ENCODE data around the gene ARHGEF16. TPM values are rescaled to one million over a fixed set of nuclear protein-coding genes. Genes with fewer than 3 reads are reported as not detected.

Gene ARHGEF16
- total RNA-seq, 1 experiment from 2014 or later = 25.1 TPM

DNA sequence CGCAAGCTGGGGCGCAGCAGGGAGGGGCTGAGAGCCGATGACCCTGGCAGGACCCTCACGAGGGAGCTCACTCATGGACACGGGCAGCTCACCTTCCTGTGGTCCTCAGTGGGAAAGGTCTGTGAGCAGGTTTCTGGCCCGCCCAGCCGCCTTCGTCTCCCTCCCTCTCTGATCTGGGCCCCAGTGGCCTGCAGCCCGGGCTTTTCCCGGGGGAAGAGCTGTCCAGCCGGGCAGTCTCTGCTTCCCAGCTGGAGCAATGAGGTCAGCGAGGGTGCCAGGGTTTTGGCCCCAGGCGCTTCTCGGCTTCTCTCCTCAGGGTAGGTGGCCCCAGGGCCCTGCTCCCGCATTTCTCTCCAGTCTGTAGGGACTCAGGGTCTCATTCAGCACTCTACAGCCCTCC lies 22.2 kb upstream of the ARHGEF16 start:
- POLR2A ChIA-PET (ENCODE audit: unreplicated experiment) = no interaction called here
- TF ChIP-seq EZH2 (IDR thresholded peaks at IDR 0.05; ENCODE audit: low read depth) = no peak
- TF ChIP-seq, protein P1, sequence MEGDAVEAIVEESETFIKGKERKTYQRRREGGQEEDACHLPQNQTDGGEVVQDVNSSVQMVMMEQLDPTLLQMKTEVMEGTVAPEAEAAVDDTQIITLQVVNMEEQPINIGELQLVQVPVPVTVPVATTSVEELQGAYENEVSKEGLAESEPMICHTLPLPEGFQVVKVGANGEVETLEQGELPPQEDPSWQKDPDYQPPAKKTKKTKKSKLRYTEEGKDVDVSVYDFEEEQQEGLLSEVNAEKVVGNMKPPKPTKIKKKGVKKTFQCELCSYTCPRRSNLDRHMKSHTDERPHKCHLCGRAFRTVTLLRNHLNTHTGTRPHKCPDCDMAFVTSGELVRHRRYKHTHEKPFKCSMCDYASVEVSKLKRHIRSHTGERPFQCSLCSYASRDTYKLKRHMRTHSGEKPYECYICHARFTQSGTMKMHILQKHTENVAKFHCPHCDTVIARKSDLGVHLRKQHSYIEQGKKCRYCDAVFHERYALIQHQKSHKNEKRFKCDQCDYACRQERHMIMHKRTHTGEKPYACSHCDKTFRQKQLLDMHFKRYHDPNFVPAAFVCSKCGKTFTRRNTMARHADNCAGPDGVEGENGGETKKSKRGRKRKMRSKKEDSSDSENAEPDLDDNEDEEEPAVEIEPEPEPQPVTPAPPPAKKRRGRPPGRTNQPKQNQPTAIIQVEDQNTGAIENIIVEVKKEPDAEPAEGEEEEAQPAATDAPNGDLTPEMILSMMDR (conservative IDR thresholded peaks at IDR 0.05) = no peak

DNA sequence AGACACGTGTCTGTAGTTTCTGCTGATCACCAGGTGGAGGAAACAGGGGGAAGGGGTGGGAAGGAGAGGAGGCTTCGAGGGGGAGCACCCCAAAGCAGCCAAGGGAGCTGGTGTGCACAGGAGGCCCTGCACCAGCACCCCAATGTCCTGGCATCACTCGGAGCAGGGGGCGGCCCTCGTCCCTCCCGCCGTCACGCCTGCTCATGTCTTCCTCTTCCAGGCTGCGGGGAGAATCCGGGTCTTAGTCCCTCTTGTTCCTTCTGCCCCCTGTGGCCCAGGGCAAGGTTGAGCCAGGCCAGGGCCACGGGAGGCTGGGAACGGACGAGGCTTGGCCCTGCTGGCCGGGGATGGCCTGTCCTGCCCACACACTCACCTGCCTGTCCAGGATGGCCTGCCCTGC lies 21.4 kb upstream of the ARHGEF16 start:
- H4K20me1 ChIP-seq (ENCODE audit: insufficient read depth) = 0 out of 2 replicates have a peak, but pooled peaks cover 3% of the 10 kb centered on the region
- no peaks in the 10 kb centered on the region for H3K36me3 ChIP-seq (ENCODE audit: low read depth)
- no peaks in the 10 kb centered on the region for H3K4me1 ChIP-seq (replicated peaks; ENCODE audit: insufficient read depth)
- ChIA-PET POLR2A (ENCODE audit: unreplicated experiment) (no interaction called here), CTCF (no interaction called here)
- H3K27me3 ChIP-seq (ENCODE audit: insufficient read depth, low read depth) = peaks cover 90% of the 10 kb centered on the region
- H3K79me2 ChIP-seq (ENCODE audit: low read depth) = no peaks in the 10 kb centered on the region
- no peak overlapping the region for H3K4me3 ChIP-seq
- H3K9me3 ChIP-seq (ENCODE audit: insufficient read depth, low read depth) = no peaks in the 10 kb centered on the region
- no TSS peak for BruUV-seq (replicated peaks)
- TF ChIP-seq, protein P1 (conservative IDR thresholded peaks at IDR 0.05) = no peak
- no peak for TF ChIP-seq EZH2 (IDR thresholded peaks at IDR 0.05; ENCODE audit: low read depth)
- H3F3A ChIP-seq (ENCODE audit: insufficient read depth, low read depth) = 0 out of 2 replicates have a peak, but pooled peaks cover 3% of the 10 kb centered on the region
- H3K27ac ChIP-seq = no peak overlapping the region
- intact Hi-C loops (cut with micrococcal nuclease; ENCODE audit: unreplicated experiment) = no loop called here
- DNase-seq = no peak
- no peak overlapping the region for H3K4me2 ChIP-seq
- no peak overlapping the region for H2AFZ ChIP-seq
- no peaks in the 10 kb centered on the region for H3K9me2 ChIP-seq (ENCODE audit: insufficient read depth)

More for the DNA sequence above, 22.2 kb upstream of the ARHGEF16 start:
- H3K4me3 ChIP-seq = no peak overlapping the region
- H3K27ac ChIP-seq = no peak overlapping the region
- peaks cover 93% of the 10 kb centered on the region for H3K27me3 ChIP-seq (ENCODE audit: insufficient read depth, low read depth)
- no peaks in the 10 kb centered on the region for H3K79me2 ChIP-seq (ENCODE audit: low read depth)
- no peaks in the 10 kb centered on the region for H3K9me3 ChIP-seq (ENCODE audit: insufficient read depth, low read depth)
- intact Hi-C loops (cut with micrococcal nuclease; ENCODE audit: unreplicated experiment) = no loop called here
- no peaks in the 10 kb centered on the region for H3K9me2 ChIP-seq (ENCODE audit: insufficient read depth)
- CTCF ChIA-PET = no interaction called here
- H4K20me1 ChIP-seq (ENCODE audit: insufficient read depth) = 0 out of 2 replicates have a peak, but pooled peaks cover 3% of the 10 kb centered on the region
- H3K4me2 ChIP-seq = no peak overlapping the region
- BruUV-seq (replicated peaks) = no TSS peak
- H2AFZ ChIP-seq = no peak overlapping the region
- H3F3A ChIP-seq (ENCODE audit: insufficient read depth, low read depth) = 0 out of 2 replicates have a peak, but pooled peaks cover 3% of the 10 kb centered on the region
- DNase-seq = no peak
- no peaks in the 10 kb centered on the region for H3K36me3 ChIP-seq (ENCODE audit: low read depth)
- H3K4me1 ChIP-seq (replicated peaks; ENCODE audit: insufficient read depth) = no peaks in the 10 kb centered on the region

DNA sequence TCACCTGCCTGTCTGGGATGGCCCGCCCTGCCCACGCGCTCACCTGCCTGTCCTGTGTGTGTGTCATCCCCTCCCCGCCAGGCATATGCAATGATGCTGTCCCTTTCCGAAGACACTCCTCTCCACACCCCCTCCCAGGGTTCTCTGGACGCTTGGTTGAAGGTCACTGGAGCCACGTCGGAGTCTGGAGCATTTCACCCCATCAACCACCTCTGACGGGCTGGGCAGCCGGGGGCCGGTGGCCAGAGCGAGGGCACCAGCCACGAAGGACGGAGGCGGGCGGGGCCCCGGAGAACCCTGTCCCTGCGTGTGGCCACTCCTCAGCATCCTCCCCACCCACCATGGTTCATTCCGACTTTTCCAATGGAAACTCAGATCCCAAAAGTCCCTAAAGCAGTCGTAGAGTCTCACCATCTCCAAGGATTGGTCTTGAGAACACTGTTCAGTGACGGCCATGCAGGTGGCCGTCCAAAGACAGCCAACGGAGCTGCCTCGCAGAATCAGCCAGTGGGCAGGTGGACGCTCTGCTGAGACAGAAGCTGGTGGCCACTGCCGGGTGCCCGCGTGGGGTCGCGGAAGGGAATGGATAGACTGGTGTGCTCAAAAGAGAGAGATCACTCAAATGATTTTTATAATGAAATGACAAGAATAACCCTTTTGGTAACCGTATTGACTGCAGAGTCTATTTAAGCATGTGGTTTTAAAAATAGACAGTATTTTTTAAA lies 20.7 kb upstream of the ARHGEF16 start:
- Histone ChIP-seq H3F3A (ENCODE audit: insufficient read depth, low read depth) (0 out of 2 replicates have a peak, but pooled peaks cover 3% of the 10 kb centered on the region), H4K20me1 (ENCODE audit: insufficient read depth) (0 out of 2 replicates have a peak, but pooled peaks cover 3% of the 10 kb centered on the region), H3K27ac (no peak overlapping the region), H3K4me3 (no peak overlapping the region), H3K36me3 (ENCODE audit: low read depth) (no peaks in the 10 kb centered on the region), H3K9me2 (ENCODE audit: insufficient read depth) (no peaks in the 10 kb centered on the region), H3K27me3 (ENCODE audit: insufficient read depth, low read depth) (peaks cover 90% of the 10 kb centered on the region), H3K4me1 (replicated peaks; ENCODE audit: insufficient read depth) (no peaks in the 10 kb centered on the region), H3K79me2 (ENCODE audit: low read depth) (no peaks in the 10 kb centered on the region), H3K9me3 (ENCODE audit: insufficient read depth, low read depth) (no peaks in the 10 kb centered on the region), H2AFZ (no peak overlapping the region), H3K4me2 (no peak overlapping the region)
- ChIA-PET CTCF (no interaction called here), POLR2A (ENCODE audit: unreplicated experiment) (no interaction called here)
- no peak for DNase-seq
- TF ChIP-seq EZH2 (IDR thresholded peaks at IDR 0.05; ENCODE audit: low read depth) = no peak
- TF ChIP-seq, protein P1 (conservative IDR thresholded peaks at IDR 0.05) = no peak
- BruUV-seq (replicated peaks) = no TSS peak
- intact Hi-C loops (cut with micrococcal nuclease; ENCODE audit: unreplicated experiment) = no loop called here

Data from PC-9 (cell line).